NOMO-1 (cell line): Measurements from ENCODE around the gene DCHS2.

Experiments
- DNase-seq, 2 experiments: peaks; one replicate each; lab custom pipeline; 2025; ENCODE audit not compliant: unreplicated experiment in 2 of 2; lab: John Stamatoyannopoulos, UW

Gene DCHS2

GRCh38 chr4:154491341-154492271 is at the start of gene DCHS2:
Gene DCHS2, minus strand, starts transcription at chr4:154491799. Its CDS starts 444 bp downstream, at chr4:154491355.
- peak; percentile 37 to 61 for DNase-seq

- DNase-seq = no peak
These were observed 42.7 kb upstream of the DCHS2 start for GRCh38 chr4:154534296-154534695.

- no peak for DNase-seq
These were observed 38.3 kb upstream of the DCHS2 start for GRCh38 chr4:154529728-154530519.

- no peak for DNase-seq
These were observed 37.3 kb upstream of the DCHS2 start for GRCh38 chr4:154528869-154529268.

GRCh38 chr4:154527308-154527707 is 35.7 kb upstream of the DCHS2 start:
- no peak for DNase-seq

GRCh38 chr4:154526151-154526550 is 34.6 kb upstream of the DCHS2 start:
- DNase-seq = peak; percentile 76 to 96

- no peak for DNase-seq
These were observed 30.0 kb upstream of the DCHS2 start for GRCh38 chr4:154521607-154522006.

- DNase-seq = no peak
These were observed 27.6 kb upstream of the DCHS2 start for GRCh38 chr4:154519214-154519613.

GRCh38 chr4:154517591-154517990 is 26.0 kb upstream of the DCHS2 start:
- no peak for DNase-seq

- DNase-seq = no peak
These were observed 24.9 kb upstream of the DCHS2 start for GRCh38 chr4:154516318-154517029.

GRCh38 chr4:154511981-154512380 is 20.4 kb upstream of the DCHS2 start:
- no peak for DNase-seq

- DNase-seq = no peak
These were observed 19.9 kb upstream of the DCHS2 start for GRCh38 chr4:154511548-154511947.

GRCh38 chr4:154507156-154507555 is 15.6 kb upstream of the DCHS2 start:
- DNase-seq = no peak

- peak in 1 of 2 experiments; percentile 22 for DNase-seq
These were observed 14.7 kb upstream of the DCHS2 start for GRCh38 chr4:154506253-154506652.

GRCh38 chr4:154503598-154503997 is 12.0 kb upstream of the DCHS2 start:
- peak in 1 of 2 experiments; percentile 16 for DNase-seq

- DNase-seq = no peak
These were observed 10.5 kb upstream of the DCHS2 start for GRCh38 chr4:154502111-154502510.

- DNase-seq = no peak
These were observed 6.3 kb upstream of the DCHS2 start for GRCh38 chr4:154497889-154498288.

GRCh38 chr4:154495867-154496266 is 4.3 kb upstream of the DCHS2 start:
- no peak for DNase-seq

GRCh38 chr4:154492288-154492687 is 689 bp upstream of the DCHS2 start:
- no peak for DNase-seq

GRCh38 chr4:154490583-154491340 is 837 bp downstream of the DCHS2 start:
- DNase-seq = no peak
